Measurements from ENCODE around the gene FILIP1. TPM values are rescaled to one million over a fixed set of nuclear protein-coding genes. Genes with fewer than 3 reads are reported as not detected.

FILIP1 gene
- total RNA-seq, 1 donor from 2014 or later = 183 TPM

DNA sequence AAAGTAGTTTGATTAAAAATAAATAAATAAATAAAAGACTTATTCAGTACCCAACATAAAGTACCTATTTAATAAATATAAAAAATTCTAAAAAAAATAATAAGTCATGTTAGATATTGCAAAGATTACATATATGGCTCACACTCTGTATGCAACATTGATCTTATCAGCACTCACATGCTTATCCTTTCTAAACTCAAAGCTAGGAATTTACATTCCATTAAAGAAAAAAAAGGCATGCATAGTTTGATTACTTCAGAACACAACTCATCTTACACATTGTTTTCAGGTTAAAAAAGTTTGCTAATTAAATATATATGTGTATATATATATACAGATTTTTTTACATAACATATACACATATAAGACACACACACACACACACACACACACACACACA is 96.4 kb downstream of the FILIP1 start:
- no peak for DNase-seq (ENCODE audit: low spot score)
- intact Hi-C loops (cut with DNase I) = no loop called here

DNA sequence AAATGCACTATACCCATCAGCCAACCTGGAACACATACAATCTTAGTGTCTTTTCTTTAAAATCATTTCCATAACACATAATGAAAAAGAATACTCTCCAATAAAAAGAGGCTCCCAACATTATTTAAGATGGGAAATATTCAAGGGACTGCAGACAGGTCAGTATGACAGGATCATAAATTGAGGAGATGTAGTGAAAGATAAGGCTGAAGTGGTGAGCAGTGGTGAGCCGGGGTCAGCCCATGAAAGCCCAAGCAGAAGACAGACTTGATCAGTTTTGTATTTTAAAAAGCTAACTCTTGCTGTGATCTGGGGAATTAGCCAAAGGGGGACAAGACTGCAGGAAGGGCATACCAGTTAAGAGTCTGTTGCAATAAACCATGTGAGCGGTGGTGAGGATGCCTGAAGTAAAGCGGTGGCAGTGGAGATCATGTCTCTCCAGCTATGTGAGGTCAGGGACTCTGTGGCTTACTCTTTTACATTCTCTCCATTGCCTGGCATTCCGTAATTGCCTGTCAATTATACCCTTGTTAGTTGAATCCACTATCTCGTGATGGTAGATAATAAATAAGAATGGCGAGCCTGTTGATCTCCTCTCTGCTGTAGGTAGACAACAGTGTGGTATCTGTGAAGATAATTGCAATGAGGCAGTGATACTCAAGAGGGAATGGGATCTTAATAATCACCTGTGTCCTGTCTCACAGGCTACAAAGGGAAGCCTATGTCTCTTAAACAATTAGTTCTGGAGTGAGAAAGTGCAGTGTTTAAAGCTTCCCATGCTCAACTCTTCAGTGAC is 97.4 kb downstream of the FILIP1 start:
- intact Hi-C loops (cut with DNase I) = no loop called here
- DNase-seq (ENCODE audit: low spot score) = no peak

DNA sequence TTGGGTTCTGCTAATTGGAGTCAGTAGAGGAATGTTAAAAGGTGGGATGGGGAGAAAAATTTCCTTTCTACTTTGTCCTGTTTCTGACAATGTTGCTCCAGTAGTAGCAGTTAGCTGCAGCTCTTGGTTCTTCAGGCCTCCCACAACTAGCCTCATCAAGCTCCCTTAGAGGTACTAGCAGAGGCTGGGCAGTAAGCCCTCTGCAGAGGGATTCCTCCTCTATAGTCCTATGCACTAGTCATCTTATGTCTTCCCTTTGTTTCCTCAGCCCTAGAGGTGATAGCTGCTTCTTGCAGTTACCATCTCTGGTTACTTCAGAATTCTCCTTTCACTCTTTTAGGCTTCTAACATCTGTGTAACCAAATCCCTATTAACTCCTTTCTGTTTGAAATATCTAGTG is 99.8 kb downstream of the FILIP1 start:
- intact Hi-C loops (cut with DNase I) = no loop called here
- DNase-seq (ENCODE audit: low spot score) = no peak

DNA sequence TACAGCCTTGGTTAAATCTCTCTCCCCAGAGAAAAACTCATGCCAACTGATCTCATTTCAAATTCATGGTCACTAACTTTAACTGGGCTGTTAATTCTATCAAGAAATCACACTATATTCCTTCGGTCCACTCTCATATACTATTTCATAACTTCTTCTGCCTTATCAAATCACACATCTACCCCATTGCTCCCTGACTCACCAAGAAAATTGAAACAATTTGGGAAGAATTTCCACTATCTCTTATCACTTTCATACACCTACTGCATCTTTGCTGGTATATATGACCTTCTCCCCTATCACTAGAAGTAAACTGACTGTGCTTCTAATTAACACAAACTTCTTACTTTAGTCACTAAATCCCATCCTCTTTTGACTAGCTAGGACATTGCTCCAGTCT is 102.3 kb downstream of the FILIP1 start:
- intact Hi-C loops (cut with DNase I) = no loop called here
- DNase-seq (ENCODE audit: low spot score) = no peak

DNA sequence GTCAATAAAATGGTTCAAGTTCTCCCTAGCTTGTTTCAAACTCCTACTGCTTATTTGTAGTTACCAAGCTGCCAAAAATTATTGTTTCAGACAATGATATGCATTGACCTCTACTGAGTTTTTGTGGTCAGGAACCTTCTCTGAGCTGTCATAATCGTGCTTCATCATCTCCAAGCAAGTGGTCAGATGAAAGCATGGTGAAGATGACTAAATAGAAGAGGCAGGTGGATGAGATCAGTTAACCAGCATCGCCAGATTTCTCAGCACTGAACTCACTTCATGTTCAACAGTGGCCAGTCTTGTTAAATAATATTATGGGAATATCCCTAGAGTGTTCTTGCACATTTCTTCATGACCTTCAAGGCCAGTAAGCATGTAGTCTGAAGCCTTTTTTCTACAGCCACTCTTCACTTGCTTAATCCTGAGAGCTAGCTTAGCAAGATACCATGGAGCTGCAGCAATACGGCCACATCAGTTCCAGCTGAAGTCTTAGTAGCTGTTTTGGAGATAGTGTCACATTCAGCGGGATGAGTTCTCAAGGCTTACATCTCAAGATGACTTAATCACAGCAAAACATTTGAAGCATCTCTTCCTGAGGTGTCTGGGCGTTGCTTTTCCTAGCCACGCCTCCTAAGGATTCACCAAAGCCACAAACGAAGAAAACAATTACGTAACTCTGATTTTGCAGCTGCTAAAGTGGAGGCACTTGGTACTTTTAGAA is 107.4 kb downstream of the FILIP1 start:
- intact Hi-C loops (cut with DNase I) = no loop called here
- no peak for DNase-seq (ENCODE audit: low spot score)

DNA sequence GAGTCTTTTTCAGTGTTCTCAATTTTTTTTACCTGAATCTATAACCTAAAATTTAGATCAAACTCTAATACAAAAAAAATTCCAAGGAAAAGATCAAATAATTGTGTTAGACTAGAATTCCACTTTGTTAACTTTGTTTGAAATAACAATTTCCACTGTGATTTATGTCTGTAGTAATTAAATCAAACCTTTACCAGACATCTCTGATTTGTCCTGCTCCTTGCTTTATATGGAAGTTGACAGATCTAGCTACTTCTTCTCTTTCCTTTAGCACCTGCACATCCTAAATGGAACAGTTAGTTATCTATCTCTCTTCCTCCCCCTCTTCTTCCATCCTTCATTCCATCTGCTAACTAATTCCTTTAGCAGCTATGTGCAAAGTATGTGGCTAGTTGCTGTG is 109.5 kb downstream of the FILIP1 start:
- intact Hi-C loops (cut with DNase I) = no loop called here
- no peak for DNase-seq (ENCODE audit: low spot score)

DNA sequence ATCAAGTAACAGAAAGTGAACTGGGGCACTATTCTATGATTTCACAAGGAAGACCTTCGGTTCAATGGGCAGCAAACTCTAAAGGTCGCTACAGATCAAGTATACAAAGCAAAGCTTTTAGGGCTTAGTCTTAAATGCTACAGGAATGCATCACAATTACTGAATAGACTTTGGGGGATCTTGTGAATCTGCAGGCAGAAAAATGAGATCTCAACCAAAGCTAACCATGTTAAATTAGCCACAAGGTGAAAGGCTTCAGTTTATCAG is 111.0 kb downstream of the FILIP1 start:
- intact Hi-C loops (cut with DNase I) = no loop called here
- no peak for DNase-seq (ENCODE audit: low spot score)

DNA sequence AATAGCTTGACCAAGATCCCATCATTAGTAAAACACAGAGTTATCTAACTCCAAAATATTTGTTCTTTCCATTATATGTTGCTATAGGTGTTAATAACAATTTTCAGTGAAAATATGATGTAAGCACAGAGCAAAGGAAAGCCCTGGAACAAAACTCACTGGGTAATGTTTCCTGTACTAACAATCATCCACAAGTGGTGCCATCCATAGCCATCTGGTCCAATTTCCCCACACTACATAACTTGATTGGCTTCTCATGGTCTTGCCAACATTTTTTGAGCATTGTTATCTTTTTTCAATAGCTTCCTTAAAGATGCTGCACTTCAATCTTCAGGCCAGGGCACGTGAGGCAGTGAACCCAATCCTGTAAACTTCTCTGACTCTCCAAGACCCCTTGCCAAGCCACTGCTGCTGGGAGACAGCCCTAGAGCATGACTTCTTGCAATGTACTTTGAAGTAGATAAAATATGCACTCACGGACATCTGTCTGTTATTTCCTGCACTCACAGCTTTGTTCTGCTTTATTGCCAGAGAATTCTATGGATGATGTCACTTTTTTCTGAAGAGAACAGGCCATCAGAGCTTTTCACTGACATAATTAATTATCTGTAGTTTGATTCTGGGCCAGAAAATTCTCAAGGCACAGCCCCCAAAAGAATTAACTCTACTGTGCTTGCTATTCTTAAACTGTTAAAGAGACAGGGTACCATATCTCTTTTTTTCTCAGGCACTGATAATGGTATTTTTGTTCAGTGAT is 111.5 kb downstream of the FILIP1 start:
- intact Hi-C loops (cut with DNase I) = no loop called here
- no peak for DNase-seq (ENCODE audit: low spot score)

DNA sequence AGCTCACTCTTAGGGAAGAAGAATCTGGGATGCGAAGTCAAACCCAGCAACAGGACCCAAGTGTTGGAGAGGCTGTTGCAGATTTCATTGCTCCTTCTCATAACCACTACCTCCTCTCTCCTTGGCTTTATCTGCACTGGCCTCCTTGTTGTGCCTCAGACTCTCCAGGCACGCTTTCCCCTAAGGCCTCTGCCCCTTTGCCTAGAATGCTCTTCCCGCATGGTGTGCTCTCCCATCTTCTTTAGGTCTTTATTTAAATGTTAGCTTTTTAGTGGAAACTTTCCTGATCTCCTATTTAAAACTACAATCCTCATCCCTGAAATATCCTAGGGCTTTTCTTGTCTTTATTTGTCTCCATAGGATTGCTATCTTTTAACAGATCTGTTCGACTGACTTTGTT is 114.1 kb downstream of the FILIP1 start:
- intact Hi-C loops (cut with DNase I) = no loop called here
- no peak for DNase-seq (ENCODE audit: low spot score)

DNA sequence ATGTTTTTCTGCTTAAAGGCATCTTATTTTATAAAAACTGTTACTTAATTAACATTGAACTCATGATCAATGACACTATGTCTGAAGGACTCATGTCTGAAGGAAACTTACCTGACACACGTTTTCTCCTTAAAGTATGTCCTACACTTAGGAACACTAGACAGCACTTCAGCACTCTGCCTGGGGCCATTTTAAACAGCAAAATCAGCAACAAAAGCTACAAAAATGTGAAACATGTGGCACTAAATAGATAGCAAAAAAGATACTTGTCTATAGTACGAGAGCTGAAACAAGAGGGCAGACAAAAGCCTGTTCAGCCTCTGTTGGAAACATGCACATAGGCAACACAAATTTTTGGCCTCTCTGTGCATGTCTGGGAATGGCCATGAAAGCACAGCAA is 115.5 kb downstream of the FILIP1 start:
- DNase-seq (ENCODE audit: low spot score) = no peak
- intact Hi-C loops (cut with DNase I) = no loop called here

DNA sequence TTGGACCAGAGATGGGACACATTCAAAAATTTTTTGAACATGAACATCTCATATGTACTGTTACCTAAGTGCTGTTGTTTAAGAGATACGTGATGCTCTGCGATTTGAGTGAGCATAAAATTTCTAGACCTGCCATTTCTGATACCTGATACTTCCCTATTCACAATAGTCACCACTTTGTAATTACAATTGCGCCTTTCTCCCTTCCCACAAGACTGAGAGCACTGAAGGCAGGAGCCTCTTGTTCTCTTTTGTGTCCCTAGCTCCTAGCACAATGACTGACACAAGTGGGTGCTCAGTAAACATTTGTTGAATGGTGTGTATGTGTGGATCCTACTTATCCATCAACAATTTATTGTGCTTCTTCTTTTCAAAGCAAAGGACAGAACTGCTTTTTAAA is 116.2 kb downstream of the FILIP1 start:
- DNase-seq (ENCODE audit: low spot score) = no peak
- intact Hi-C loops (cut with DNase I) = no loop called here

DNA sequence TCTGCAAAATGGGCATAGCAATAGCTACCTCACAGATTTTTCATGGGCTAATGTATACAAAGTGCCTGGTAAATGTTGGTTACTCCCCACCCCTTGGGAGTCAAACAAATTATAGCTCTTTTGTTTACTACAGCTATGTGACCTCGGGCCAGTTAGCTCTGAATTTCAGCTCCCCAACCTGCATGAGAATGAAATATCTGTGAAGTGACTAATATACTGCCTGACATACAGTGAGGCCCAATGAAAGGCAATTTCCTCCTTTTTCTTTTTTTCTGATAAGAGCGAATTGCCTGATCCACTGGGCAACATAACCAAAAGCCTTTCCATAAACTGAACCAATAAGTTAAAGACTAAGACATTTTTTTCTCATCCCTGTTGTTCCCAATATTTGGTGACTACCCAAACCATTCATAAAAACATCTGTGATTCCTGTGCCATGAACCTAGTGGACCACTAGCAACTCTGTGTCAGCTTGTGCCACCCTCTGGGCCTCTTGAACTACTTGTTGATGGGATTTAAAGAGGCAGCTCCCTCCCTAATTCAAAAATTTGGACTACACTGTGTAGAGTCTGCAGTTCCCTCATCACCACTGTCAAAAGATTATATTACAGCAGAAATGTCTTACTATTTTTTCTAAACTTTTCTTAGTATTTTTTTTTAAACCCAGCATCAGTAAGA is 117.1 kb downstream of the FILIP1 start:
- intact Hi-C loops (cut with DNase I) = no loop called here
- no peak for DNase-seq (ENCODE audit: low spot score)

DNA sequence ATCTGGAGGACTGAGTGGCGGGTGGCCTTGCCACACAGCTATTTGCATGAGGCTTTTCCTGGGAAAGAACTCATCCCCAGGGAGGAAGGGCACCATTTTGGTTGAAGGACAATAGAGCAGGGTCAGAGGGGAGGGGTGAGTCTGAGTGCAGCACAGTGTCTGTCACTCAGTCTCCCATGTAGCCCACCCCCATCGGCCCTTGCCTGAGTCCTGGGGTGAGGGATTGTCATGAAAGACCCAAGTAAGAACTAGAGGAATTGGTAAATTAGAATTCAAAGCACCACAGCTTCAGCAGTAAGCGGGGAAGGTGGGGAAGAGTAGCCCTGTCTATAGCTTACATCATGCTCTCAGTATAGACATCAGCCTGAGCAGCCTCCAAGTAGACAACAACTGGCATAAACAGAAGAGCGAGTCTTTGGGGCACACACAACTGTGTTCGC is 118.6 kb downstream of the FILIP1 start:
- no peak for DNase-seq (ENCODE audit: low spot score)
- intact Hi-C loops (cut with DNase I) = no loop called here

DNA sequence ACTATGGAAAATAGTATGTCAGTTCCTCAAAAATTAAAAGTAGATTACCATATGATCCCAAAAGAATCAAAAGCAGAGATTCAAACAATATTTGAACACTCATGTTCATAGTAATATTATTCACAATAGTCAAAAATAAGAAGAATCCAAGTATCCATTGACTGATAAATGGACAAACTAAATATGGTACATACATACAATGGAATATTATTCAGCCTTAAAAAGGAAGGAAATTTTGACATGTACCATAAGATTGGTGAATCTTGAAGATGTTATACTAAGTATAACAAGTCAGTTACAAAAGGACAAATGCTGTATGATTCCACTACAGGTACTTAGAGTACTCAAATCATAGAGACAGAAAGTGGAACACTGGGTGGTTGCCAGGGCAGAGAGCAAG is 120.7 kb downstream of the FILIP1 start:
- DNase-seq (ENCODE audit: low spot score) = no peak
- intact Hi-C loops (cut with DNase I) = no loop called here

DNA sequence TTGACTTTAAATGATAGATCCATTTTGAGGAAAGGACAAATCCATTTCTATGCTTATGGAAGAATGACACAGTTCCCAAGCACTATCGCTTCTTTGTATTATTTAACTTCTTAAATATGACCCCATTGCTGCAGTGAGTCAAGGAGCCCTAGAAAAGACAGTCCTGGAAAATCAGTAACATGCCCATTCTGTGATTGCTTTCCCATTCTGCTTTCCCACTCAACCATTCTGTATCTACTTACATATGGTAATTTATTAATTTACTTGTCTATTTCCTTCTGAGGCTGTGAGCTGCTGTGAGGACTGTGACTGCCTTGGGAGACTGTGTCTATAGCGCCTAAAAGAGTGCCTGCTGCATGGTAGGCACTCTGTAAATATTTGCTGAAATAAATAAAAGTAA is 123.6 kb downstream of the FILIP1 start:
- intact Hi-C loops (cut with DNase I) = no loop called here
- no peak for DNase-seq (ENCODE audit: low spot score)

DNA sequence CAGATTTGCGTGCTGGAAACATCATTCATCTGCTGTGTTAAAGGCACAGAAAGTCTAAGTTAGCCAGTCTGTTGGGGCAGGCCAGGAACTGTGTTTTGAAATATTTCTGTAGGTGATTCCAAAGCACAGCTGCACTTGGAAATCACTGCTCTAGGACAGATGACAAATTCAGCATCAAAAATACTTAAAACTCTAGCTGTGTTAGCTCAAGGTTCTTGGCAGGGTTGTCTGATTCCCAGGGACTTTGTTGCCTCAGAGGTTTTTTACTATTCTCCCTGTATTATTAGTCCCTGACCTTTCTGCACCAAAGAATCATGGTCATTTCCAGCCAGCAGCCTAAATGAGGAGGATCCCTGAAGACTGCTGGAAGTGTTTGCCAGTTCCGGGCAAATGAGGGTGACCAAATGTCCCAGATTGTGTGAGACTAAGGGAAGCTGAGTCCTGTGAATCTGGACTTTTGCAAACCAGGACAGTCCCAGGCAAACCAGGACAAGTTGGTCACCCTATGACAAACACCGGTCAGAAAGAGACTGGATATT is 124.7 kb downstream of the FILIP1 start:
- DNase-seq (ENCODE audit: low spot score) = no peak
- intact Hi-C loops (cut with DNase I) = loop anchor here (5.0 kb wide), 3 partner anchors 68 to 133 kb away; no protein-coding TSS in a partner anchor

DNA sequence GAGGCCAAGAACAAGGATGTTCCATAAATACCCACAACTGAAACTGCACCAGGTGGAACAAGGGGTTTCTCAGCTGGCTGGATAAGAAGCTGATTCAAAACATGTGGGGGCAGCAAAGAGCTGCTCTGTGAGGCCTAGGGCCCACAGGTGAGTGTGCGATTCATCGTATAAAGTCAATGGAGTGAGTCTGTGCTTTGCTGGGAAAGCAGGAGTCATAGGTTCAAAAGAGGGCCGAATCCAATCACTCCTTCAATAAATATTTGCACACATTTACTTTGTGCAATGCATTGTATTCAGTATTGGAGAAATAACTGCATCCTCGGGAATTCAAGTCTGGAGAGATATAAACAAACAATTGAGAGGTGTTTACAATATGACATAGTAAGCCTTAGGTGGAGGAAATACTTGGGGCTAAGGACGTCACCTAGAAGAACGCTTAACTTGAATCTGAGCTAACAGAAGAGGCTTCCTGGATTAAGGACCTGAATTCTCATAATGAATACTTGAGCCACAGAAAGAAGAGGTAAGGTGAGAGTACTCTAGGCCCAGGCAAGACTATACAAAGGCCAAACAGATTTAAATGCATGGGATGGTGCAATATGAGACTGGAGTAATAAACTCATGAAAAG is 125.3 kb downstream of the FILIP1 start:
- no peak for DNase-seq (ENCODE audit: low spot score)
- intact Hi-C loops (cut with DNase I) = loop anchor here (5.0 kb wide), 3 partner anchors 69 to 134 kb away; no protein-coding TSS in a partner anchor

DNA sequence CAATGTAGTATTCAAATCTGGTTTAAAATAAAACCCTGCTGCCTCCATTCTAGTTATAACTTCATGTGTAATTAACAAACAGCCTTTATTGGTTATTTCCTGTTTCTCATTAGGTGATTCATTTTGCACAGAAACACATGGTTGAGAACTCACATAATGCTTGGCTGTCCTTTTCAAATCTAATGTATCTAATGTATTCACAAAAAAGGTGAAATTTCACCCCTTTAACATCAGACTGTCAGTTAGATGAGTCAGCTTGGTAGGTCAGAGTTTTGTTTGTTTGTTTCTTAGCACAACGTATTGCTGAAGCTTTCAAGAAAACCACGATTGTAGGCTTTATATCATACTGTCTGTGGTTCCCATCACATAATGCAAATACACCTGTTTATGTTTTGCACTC is 130.3 kb downstream of the FILIP1 start:
- DNase-seq (ENCODE audit: low spot score) = no peak
- intact Hi-C loops (cut with DNase I) = no loop called here

DNA sequence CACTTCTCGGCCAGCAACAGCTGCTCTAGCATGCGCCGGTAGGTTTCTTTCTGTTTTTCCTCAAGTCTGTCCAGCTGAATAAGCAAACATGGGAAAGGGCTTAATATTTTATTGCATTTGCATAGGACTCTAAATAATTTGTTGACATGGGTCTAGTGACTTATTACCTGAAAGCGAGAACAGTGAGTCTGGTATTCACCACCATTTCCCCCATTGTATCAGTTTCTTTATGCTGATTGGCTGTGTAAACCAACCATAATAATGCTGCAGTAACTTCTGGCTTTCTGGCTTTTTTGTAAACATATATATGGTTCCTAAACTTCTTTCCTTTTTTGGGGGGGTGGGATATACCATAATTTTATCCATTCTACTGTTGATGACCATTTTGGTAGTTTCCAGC is 140.0 kb downstream of the FILIP1 start:
- intact Hi-C loops (cut with DNase I) = no loop called here
- no peak for DNase-seq (ENCODE audit: low spot score)
